Measurements from ENCODE around the gene CFAP20DC.

The CFAP20DC gene

DNA sequence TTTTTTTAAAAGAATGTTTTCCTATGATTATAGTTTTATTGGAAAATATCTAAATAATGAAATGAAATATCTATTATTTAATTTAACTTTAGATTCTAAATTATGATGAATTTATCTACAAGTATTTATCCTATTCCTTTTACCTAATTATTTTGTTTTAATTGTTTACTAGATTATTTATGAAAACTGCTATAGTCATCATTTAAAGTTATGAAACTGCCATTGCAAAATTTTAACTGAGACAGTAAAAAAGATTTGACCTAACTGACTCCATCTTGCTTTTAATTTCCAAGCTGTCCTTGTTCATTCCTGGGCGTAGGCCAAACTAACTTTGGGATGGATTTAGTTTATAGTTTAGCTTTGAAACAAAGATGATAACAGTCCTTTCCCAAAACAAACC, 357.3 kb downstream of the CFAP20DC start:
- DNase-seq = no peak
